Uterus (tissue), 4 donors: ENCODE results near the gene TREM1. TPM values are rescaled to one million over a fixed set of nuclear protein-coding genes. Genes with fewer than 3 reads are reported as not detected.

Experiments
- DNase-seq, 2 donors: peaks; one replicate each; pipeline ENCODE4 v3.0.0-alpha.2; 2019 to 2020
- H3K27ac ChIP-seq, 2 donors: fragments of 200-600 bp; sonication (generic); 1 replicate in 1 of 2; 2 replicates in 1 of 2; pipeline ENCODE4 v1.5.1; 2016 to 2018
- H3K27me3 ChIP-seq, 2 donors: fragments of 200-600 bp; sonication (generic); one replicate each; pipeline ENCODE4 v1.5.1; 2018 to 2019; ENCODE audit warnings: control low read depth in 1 of 2
- H3K36me3 ChIP-seq, 2 donors: fragments of 200-600 bp; sonication (generic); one replicate each; pipeline ENCODE4 v1.5.1; 2019; ENCODE audit warnings: control low read depth in 1 of 2
- H3K4me1 ChIP-seq, 2 donors: fragments of 200-600 bp; sonication (generic); one replicate each; pipeline ENCODE4 v1.5.1; 2018 to 2019; ENCODE audit warnings: control low read depth in 1 of 2
- H3K4me3 ChIP-seq, 2 donors: fragments of 200-600 bp; sonication (generic); 1 replicate in 1 of 2; 2 replicates in 1 of 2; pipeline ENCODE4 v1.5.1; 2018 to 2019; ENCODE audit warnings: mild to moderate bottlenecking in 1 of 2
- H3K9me3 ChIP-seq, 2 donors: fragments of 200-600 bp; sonication (generic); one replicate each; pipeline ENCODE4 v1.5.1; 2019; ENCODE audit warnings: control low read depth in 1 of 2
- CTCF ChIP-seq, 4 experiments: fragments of 200-600 bp in 2 of 4; fragments of 450-650 bp in 2 of 4; sonication (generic) in 2 of 4; IDR thresholded peaks; one replicate each; pipeline ENCODE4 v1.5.1; 2016 to 2019; ENCODE audit warnings: antibody characterized with exemption in 4 of 4, mild to moderate bottlenecking in 2 of 4, moderate library complexity in 1 of 4
- POLR2A ChIP-seq, 2 donors: fragments of 450-650 bp; IDR thresholded peaks; one replicate each; pipeline ENCODE4 v1.6.1; 2016; ENCODE audit warnings: antibody characterized with exemption in 2 of 2, mild to moderate bottlenecking in 1 of 2, moderate library complexity in 1 of 2
- intact Hi-C: fragments of 100-400 bp; cut with DNase I; formaldehyde crosslinking; loops from one replicate; pipeline ENCODE4 v1.15.1; 2023; ENCODE audit warnings: low total_unique reads
- total RNA-seq, 4 donors: library from RNA; depleted of rRNA in 3 of 4; stranded (reverse); fragments of >200 nt in 3 of 4; gene quantifications; one replicate each; pipeline versions ENCODE4 v1.1.0 to v1.2.4, GENCODE V29; 2014 to 2023
- donor health status: DM: yes; HTN: yes; CAD: no.

TREM1 gene
- total RNA-seq, 4 donors from 2014 or later: 0.26 to 30.6 (median 1.1) TPM

- DNase-seq: no peak
Observed at GRCh38 chr6:41269716-41270115, 16.8 kb downstream of the TREM1 start.

GRCh38 chr6:41269166-41269565 lies 17.3 kb downstream of the TREM1 start:
- H3K4me1 ChIP-seq: no peaks in the 10 kb centered on the region
- H3K4me3 ChIP-seq: no peak overlapping the region
- H3K27me3 ChIP-seq: no peaks in the 10 kb centered on the region
- H3K9me3 ChIP-seq: no peaks in the 10 kb centered on the region
- intact Hi-C loops: no loop called here
- TF ChIP-seq POLR2A (IDR thresholded peaks at IDR 0.05): no peak
- TF ChIP-seq CTCF (IDR thresholded peaks at IDR 0.05): no peak
- no peak for DNase-seq
- no peaks in the 10 kb centered on the region for H3K36me3 ChIP-seq
- H3K27ac ChIP-seq: no peak overlapping the region

More at GRCh38 chr6:41269716-41270115, 16.8 kb downstream of the TREM1 start:
- no peak for TF ChIP-seq CTCF (IDR thresholded peaks at IDR 0.05)
- no peak for TF ChIP-seq POLR2A (IDR thresholded peaks at IDR 0.05)
- H3K27ac ChIP-seq: no peak overlapping the region
- intact Hi-C loops: no loop called here
- no peaks in the 10 kb centered on the region for H3K9me3 ChIP-seq
- no peak overlapping the region for H3K4me3 ChIP-seq
- H3K36me3 ChIP-seq: no peaks in the 10 kb centered on the region
- H3K4me1 ChIP-seq: no peaks in the 10 kb centered on the region
- H3K27me3 ChIP-seq: no peaks in the 10 kb centered on the region

GRCh38 chr6:41268478-41268877 lies 18.0 kb downstream of the TREM1 start:
- Histone ChIP-seq H3K27ac (no peak overlapping the region), H3K36me3 (no peaks in the 10 kb centered on the region), H3K4me1 (no peaks in the 10 kb centered on the region), H3K27me3 (no peaks in the 10 kb centered on the region), H3K9me3 (no peaks in the 10 kb centered on the region), H3K4me3 (no peak overlapping the region)
- DNase-seq: no peak
- no peak for TF ChIP-seq POLR2A (IDR thresholded peaks at IDR 0.05)
- TF ChIP-seq CTCF (IDR thresholded peaks at IDR 0.05): no peak
- intact Hi-C loops: no loop called here

- intact Hi-C loops: no loop called here
Observed at GRCh38 chr6:41266541-41266940, 19.9 kb downstream of the TREM1 start.

GRCh38 chr6:41263267-41263666 lies 23.2 kb downstream of the TREM1 start:
- DNase-seq: no peak
- intact Hi-C loops: no loop called here
- TF ChIP-seq CTCF (IDR thresholded peaks at IDR 0.05): no peak
- H3K9me3 ChIP-seq: peaks cover 0 to 3% of the 10 kb centered on the region in 2 donors
- H3K27me3 ChIP-seq: no peaks in the 10 kb centered on the region
- no peak overlapping the region for H3K27ac ChIP-seq
- no peak overlapping the region for H3K4me3 ChIP-seq
- no peaks in the 10 kb centered on the region for H3K36me3 ChIP-seq
- H3K4me1 ChIP-seq: no peaks in the 10 kb centered on the region

More at GRCh38 chr6:41266541-41266940, 19.9 kb downstream of the TREM1 start:
- Histone ChIP-seq H3K4me1 (no peaks in the 10 kb centered on the region), H3K27ac (no peak overlapping the region), H3K4me3 (no peak overlapping the region), H3K36me3 (no peaks in the 10 kb centered on the region), H3K27me3 (no peaks in the 10 kb centered on the region), H3K9me3 (peaks cover 0 to 3% of the 10 kb centered on the region in 2 donors)
- TF ChIP-seq CTCF (IDR thresholded peaks at IDR 0.05): no peak
- TF ChIP-seq POLR2A (IDR thresholded peaks at IDR 0.05): no peak
- DNase-seq: no peak
